ENCODE results near the gene RUVBL2.

Gene RUVBL2

GRCh38 chr19:48967346-48968178, 26.1 kb upstream of the RUVBL2 start:
- ATAC-seq (replicated peaks) = no peak
- DNase-seq = no peak
- H3K36me3 Mint-ChIP-seq = peaks cover 47 to 52% of the 10 kb centered on the region in 2 donors
- peak overlapping the region; percentile 99 for H3K27ac Mint-ChIP-seq
- no peaks in the 10 kb centered on the region for H3K27me3 Mint-ChIP-seq
- H3K4me1 Mint-ChIP-seq = peaks cover 46 to 74% of the 10 kb centered on the region in 2 donors
- H3K9me3 Mint-ChIP-seq = peaks cover 0 to 3% of the 10 kb centered on the region in 2 donors
- peak overlapping the region; percentile 99 for H3K4me3 Mint-ChIP-seq

DNA sequence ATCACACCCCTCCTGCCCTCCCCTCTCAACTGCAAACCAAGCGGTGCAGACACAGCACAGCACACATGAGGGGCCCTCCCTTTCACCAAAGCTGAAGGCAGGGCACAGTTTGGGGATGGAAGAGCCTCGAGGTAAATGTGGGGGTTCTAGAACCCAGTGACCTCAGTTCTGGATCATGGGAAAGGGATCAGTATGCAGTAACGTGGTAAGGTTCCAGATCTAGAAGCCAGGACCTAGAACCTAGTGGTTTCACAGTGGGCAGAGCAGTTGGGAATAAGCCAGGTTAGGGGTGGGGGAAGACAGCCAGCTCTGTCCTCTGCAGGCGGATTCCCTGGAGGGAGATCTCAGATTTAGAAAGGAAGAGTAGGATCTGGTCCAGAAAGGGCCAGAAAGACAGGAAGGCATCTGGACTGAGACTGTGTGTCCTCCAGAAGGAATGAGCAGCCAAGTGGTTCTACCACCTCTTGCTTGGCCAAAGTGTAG, 25.5 kb upstream of the RUVBL2 start:
- Mint-ChIP-seq H3K36me3 (peaks cover 51 to 57% of the 10 kb centered on the region in 2 donors), H3K27me3 (no peaks in the 10 kb centered on the region), H3K27ac (peak overlapping the region; percentile 99), H3K9me3 (peaks cover 0 to 3% of the 10 kb centered on the region in 2 donors), H3K4me1 (peaks cover 42 to 68% of the 10 kb centered on the region in 2 donors), H3K4me3 (peak overlapping the region in 1 of 2 donors; percentile 14)
- ATAC-seq (replicated peaks) (no peak), DNase-seq (no peak)

- ATAC-seq (replicated peaks) = no peak
- Mint-ChIP-seq H3K9me3 (peaks cover 0 to 3% of the 10 kb centered on the region in 2 donors), H3K27ac (peak overlapping the region; percentile 47), H3K36me3 (peaks cover 51 to 57% of the 10 kb centered on the region in 2 donors), H3K4me3 (no peak overlapping the region), H3K27me3 (no peaks in the 10 kb centered on the region), H3K4me1 (peaks cover 38 to 62% of the 10 kb centered on the region in 2 donors)
- DNase-seq = no peak
Observed at GRCh38 chr19:48968813-48969218, 24.9 kb upstream of the RUVBL2 start.

- no peak for ATAC-seq (replicated peaks)
- H3K27me3 Mint-ChIP-seq = no peaks in the 10 kb centered on the region
Observed at GRCh38 chr19:48969276-48970138, 24.2 kb upstream of the RUVBL2 start.

DNA sequence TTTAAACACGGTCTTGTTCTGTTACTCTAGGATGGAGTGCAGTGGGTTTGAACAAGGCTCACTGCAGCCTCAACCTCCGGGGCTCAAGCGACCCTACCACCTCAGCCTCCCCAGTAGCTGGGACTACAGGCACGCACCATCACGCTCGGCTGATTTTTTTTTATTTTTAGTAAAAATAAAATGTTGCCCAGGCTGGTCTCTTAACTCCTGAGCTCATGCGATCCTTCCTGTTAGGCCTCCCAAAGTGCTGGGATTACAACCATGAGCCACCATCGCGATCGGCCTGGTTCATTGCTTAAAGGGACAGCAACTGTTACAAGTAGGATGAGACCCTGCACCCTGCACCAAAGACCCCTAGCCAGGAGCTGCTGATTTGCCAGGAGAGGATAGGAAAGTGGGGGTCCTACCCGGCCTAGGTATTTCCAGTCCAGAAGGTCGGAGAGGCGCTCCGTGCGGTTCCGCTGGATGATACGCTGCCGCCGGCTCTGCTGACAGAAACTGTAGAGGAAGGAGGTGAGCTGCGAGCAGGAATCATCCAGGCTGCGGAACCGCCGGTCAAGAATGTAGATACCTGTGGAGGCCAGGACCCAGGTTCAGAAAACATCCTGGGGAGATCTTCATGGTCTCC, 23.4 kb upstream of the RUVBL2 start:
- DNase-seq = no peak
- ATAC-seq (replicated peaks) = no peak
- no peak overlapping the region for H3K4me3 Mint-ChIP-seq
- H3K27ac Mint-ChIP-seq = no peak overlapping the region
- H3K4me1 Mint-ChIP-seq = peaks cover 26 to 47% of the 10 kb centered on the region in 2 donors
- peaks cover 53 to 62% of the 10 kb centered on the region in 2 donors for H3K36me3 Mint-ChIP-seq
- H3K9me3 Mint-ChIP-seq = peaks cover 0 to 3% of the 10 kb centered on the region in 2 donors
- H3K27me3 Mint-ChIP-seq = no peaks in the 10 kb centered on the region

More at GRCh38 chr19:48969276-48970138, 24.2 kb upstream of the RUVBL2 start:
- DNase-seq = no peak
- Mint-ChIP-seq H3K4me1 (peaks cover 31 to 55% of the 10 kb centered on the region in 2 donors), H3K9me3 (peaks cover 0 to 3% of the 10 kb centered on the region in 2 donors), H3K27ac (no peak overlapping the region), H3K36me3 (peaks cover 53 to 63% of the 10 kb centered on the region in 2 donors), H3K4me3 (no peak overlapping the region)

DNA sequence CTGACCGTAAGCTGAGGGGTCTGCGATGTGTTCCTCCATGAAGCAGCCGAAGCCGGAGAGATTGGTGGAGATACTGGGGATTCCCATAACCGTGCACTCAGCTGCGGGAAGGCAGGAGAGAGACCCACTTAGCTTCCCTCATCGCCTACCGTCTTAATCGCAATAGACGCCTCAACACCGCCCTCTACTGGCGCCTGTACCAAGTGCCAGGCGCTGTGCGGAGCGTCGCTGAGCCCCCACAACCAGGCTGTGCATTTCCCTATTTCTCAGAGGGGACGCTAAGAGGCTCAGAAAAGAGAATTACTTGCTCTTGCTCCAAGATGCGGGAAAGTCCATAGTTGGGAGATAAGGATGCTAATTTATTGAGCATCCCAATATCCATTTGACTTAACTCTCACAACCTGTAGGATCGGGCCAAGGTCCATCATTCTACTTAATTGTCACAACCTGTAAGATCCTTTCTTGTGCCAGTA, 22.7 kb upstream of the RUVBL2 start:
- peak; percentile 69 for DNase-seq
- Mint-ChIP-seq H3K4me3 (no peak overlapping the region), H3K36me3 (peaks cover 49 to 55% of the 10 kb centered on the region in 2 donors)

GRCh38 chr19:48975947-48976847, 17.5 kb upstream of the RUVBL2 start:
- DNase-seq (no peak), ATAC-seq (replicated peaks) (peak; percentile 18 to 24)
- no peaks in the 10 kb centered on the region for H3K27me3 Mint-ChIP-seq
- H3K4me3 Mint-ChIP-seq = no peak overlapping the region
- H3K9me3 Mint-ChIP-seq = peaks cover 1 to 3% of the 10 kb centered on the region in 2 donors
- peak overlapping the region; percentile 42 for H3K27ac Mint-ChIP-seq
- peaks cover 40 to 45% of the 10 kb centered on the region in 2 donors for H3K36me3 Mint-ChIP-seq
- peaks cover 17 to 32% of the 10 kb centered on the region in 2 donors for H3K4me1 Mint-ChIP-seq

More for the DNA sequence above, 22.7 kb upstream of the RUVBL2 start:
- H3K9me3 Mint-ChIP-seq = peaks cover 0 to 3% of the 10 kb centered on the region in 2 donors
- peak; percentile 76 to 81 for ATAC-seq (replicated peaks)
- H3K27ac Mint-ChIP-seq = peak overlapping the region; percentile 59
- peaks cover 26 to 42% of the 10 kb centered on the region in 2 donors for H3K4me1 Mint-ChIP-seq
- no peaks in the 10 kb centered on the region for H3K27me3 Mint-ChIP-seq

DNA sequence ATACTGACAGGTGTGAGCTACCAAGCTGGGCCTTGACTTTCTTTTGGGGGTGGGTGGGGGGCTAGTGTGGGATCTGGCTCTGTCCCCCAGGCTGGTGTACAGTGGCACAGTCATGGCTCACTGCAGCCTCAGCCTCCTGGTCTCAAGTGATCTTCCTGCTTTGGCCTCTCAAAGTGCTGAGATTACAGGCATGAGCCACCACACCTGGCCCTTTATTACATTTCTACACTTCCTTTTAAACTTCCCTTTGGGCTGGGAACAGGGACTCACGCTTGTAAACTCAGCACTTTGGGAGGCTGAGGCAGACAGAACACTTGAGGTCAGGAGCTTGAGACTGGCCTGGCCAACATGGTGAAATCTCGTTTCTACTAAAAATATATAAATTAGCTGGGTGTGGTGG, 16.6 kb upstream of the RUVBL2 start:
- no peak for ATAC-seq (replicated peaks)
- peaks cover 45 to 54% of the 10 kb centered on the region in 2 donors for H3K36me3 Mint-ChIP-seq

DNA sequence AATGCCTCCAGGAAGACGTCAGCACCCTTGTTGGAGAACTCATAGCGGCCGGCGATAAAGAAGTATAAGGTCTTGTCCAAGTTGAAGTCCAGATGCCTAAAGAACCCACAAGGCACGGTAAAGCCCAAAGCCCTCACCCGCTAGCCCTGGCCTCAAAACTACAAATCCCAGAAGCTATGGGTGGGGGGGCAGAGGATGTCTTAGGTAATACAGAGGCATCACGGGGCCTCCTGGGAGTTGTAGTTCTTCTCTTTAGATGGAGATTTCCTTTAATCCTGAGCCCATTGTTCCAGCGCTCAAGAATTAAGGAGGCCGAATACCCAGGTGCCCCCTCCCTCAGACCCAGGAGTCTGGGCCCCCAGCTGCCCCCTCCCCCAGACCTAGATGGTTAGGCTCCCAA, 11.4 kb upstream of the RUVBL2 start:
- no peak overlapping the region for H3K4me3 Mint-ChIP-seq
- H3K27ac Mint-ChIP-seq = peak overlapping the region; percentile 81
- no peaks in the 10 kb centered on the region for H3K27me3 Mint-ChIP-seq
- DNase-seq = no peak
- ATAC-seq (replicated peaks) = no peak
- H3K36me3 Mint-ChIP-seq = peaks cover 54 to 71% of the 10 kb centered on the region in 2 donors
- peaks cover 28 to 50% of the 10 kb centered on the region in 2 donors for H3K4me1 Mint-ChIP-seq
- no peaks in the 10 kb centered on the region for H3K9me3 Mint-ChIP-seq

More for the DNA sequence above, 16.6 kb upstream of the RUVBL2 start:
- Mint-ChIP-seq H3K27ac (no peak overlapping the region), H3K27me3 (no peaks in the 10 kb centered on the region), H3K4me3 (no peak overlapping the region), H3K4me1 (peaks cover 23 to 38% of the 10 kb centered on the region in 2 donors), H3K9me3 (peaks cover 1 to 3% of the 10 kb centered on the region in 2 donors)
- no peak for DNase-seq

- Mint-ChIP-seq H3K36me3 (peaks cover 62 to 79% of the 10 kb centered on the region in 2 donors), H3K9me3 (no peaks in the 10 kb centered on the region), H3K4me1 (peaks cover 26 to 52% of the 10 kb centered on the region in 2 donors), H3K4me3 (no peak overlapping the region), H3K27ac (no peak overlapping the region), H3K27me3 (no peaks in the 10 kb centered on the region)
- DNase-seq (no peak), ATAC-seq (replicated peaks) (no peak)
Observed at GRCh38 chr19:48985711-48986110, 8.0 kb upstream of the RUVBL2 start.

GRCh38 chr19:48986211-48986610, 7.5 kb upstream of the RUVBL2 start:
- peaks cover 30 to 57% of the 10 kb centered on the region in 2 donors for H3K4me1 Mint-ChIP-seq
- no peak overlapping the region for H3K27ac Mint-ChIP-seq
- H3K36me3 Mint-ChIP-seq = peaks cover 67 to 82% of the 10 kb centered on the region in 2 donors
- ATAC-seq (replicated peaks) (no peak), DNase-seq (no peak)
- no peaks in the 10 kb centered on the region for H3K9me3 Mint-ChIP-seq
- H3K4me3 Mint-ChIP-seq = no peak overlapping the region
- no peaks in the 10 kb centered on the region for H3K27me3 Mint-ChIP-seq

DNA sequence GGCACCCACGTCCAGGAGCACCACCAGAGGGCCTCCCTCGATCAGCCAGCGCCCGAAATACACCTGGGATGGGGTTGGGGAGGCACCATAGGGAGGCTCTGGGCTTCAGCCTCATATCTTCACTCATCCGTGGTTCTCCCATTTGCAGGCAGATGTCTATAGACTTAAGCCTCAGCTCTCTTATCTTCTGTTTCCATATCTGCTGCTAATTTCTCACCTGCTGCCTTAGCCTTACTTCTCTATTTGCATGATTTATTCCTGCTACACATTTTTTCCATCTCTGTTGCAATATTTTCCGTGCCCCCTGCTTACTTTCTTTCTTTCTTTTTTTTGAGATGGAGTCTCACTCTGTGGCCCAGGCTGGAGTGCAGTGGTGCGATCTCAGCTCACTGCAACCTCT, 6.4 kb upstream of the RUVBL2 start:
- H3K4me3 Mint-ChIP-seq = peak overlapping the region; percentile 11 to 13
- H3K9me3 Mint-ChIP-seq = no peaks in the 10 kb centered on the region
- peak overlapping the region; percentile 48 for H3K27ac Mint-ChIP-seq
- peaks cover 67 to 77% of the 10 kb centered on the region in 2 donors for H3K36me3 Mint-ChIP-seq
- DNase-seq (no peak), ATAC-seq (replicated peaks) (peak; percentile 16 to 44)
- H3K27me3 Mint-ChIP-seq = no peaks in the 10 kb centered on the region
- H3K4me1 Mint-ChIP-seq = peaks cover 28 to 59% of the 10 kb centered on the region in 2 donors

DNA sequence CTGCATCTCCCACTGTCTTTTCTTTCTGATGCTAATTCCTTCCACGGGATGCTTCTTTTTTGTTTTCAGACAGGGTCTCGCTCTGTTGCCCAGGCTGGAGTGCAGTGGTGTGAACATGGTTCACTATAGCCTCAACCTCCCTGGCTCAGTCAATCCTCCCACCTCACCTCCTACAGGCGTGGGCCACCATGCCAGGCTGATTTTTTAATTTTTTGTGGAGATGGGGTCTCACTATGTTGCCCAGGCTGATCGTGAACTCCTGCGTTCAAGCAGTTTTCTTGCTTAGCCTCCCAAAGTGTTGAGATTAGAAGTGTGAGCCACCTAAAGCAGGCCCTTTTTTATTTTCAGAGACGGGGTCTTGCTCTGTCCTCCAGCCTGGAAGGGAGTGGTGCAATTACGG, 5.4 kb upstream of the RUVBL2 start:
- peaks cover 30 to 57% of the 10 kb centered on the region in 2 donors for H3K4me1 Mint-ChIP-seq
- peak overlapping the region in 1 of 2 donors; percentile 4 for H3K4me3 Mint-ChIP-seq
- DNase-seq (no peak), ATAC-seq (replicated peaks) (no peak)
- H3K27me3 Mint-ChIP-seq = no peaks in the 10 kb centered on the region
- H3K27ac Mint-ChIP-seq = no peak overlapping the region
- peaks cover 61 to 70% of the 10 kb centered on the region in 2 donors for H3K36me3 Mint-ChIP-seq
- no peaks in the 10 kb centered on the region for H3K9me3 Mint-ChIP-seq

Measured in stimulated activated naive B cell treated with anti-CD40 and anti-IgM and Interleukin-4, amounts not matched to agents 10 μg/mL and 1 μg/mL and 100 μg/mL, for 72 hours (primary cell).